NCI-H2081 treated with DMSO at 0.1 percent for 48 hours (cell line): ENCODE data around the gene PMVK.

Source experiments
- DNase-seq: peaks from one replicate; lab custom pipeline; 2025; lab: John Stamatoyannopoulos, UW

The PMVK gene

GRCh38 chr1:154878371-154879037, 58.0 kb downstream of the PMVK start:
- DNase-seq: no peak

GRCh38 chr1:154877370-154877974, 59.0 kb downstream of the PMVK start:
- no peak for DNase-seq

- DNase-seq: no peak
These were observed 59.6 kb downstream of the PMVK start for GRCh38 chr1:154876842-154877369.
